ENCODE data around the gene MAD1L1.

DNA sequence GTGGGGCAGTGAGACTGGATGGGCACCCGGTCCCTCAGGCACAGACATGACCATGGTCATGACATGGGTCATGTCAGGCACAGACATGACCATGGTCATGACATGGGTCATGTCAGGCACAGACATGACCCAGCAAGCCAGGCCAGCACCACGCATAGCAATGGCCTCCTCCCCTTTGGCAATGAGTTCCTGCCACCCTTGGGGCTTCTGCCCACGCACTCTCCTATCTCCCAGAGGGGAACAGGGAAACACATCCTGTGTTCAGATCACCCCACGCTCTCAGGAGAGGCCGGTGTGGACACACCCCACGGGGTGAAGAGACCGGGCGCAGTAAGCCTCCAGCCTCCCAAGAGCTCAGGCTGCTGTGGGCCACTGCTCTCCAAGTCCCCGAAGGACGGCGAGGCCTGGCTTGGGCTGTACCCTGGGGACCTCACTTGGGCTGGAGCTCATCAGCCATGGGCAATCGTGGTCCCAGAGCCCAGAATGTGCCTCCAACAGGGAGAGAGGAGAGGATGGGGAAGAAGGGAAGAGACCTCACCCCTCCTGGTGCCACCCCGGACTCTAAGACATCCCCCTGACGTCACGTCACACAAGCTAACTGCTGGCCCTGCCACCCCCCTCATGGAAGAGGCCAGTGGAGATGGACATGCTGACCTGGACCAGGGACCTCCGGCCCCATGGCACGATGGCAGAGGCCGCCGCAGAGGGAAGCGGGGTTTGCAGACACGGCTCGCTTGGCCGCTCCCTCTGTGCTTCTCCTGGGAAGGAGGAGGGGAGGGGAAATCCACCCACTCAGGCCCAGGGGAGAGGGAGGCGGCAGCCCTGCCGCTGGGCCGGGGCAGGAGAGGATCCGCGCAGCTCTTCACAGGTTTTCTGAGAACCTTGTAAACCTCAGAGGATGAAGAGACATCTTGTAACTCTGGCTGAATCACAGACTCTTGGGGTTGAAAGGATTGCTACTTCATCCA is 293.0 kb downstream of the MAD1L1 start:
- TF ChIP-seq, protein P1, sequence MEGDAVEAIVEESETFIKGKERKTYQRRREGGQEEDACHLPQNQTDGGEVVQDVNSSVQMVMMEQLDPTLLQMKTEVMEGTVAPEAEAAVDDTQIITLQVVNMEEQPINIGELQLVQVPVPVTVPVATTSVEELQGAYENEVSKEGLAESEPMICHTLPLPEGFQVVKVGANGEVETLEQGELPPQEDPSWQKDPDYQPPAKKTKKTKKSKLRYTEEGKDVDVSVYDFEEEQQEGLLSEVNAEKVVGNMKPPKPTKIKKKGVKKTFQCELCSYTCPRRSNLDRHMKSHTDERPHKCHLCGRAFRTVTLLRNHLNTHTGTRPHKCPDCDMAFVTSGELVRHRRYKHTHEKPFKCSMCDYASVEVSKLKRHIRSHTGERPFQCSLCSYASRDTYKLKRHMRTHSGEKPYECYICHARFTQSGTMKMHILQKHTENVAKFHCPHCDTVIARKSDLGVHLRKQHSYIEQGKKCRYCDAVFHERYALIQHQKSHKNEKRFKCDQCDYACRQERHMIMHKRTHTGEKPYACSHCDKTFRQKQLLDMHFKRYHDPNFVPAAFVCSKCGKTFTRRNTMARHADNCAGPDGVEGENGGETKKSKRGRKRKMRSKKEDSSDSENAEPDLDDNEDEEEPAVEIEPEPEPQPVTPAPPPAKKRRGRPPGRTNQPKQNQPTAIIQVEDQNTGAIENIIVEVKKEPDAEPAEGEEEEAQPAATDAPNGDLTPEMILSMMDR (IDR thresholded peaks at IDR 0.05): no peak
- TF ChIP-seq POLR2A (IDR thresholded peaks at IDR 0.05): no peak
